Measurements from ENCODE around the gene KBTBD12.

DNA sequence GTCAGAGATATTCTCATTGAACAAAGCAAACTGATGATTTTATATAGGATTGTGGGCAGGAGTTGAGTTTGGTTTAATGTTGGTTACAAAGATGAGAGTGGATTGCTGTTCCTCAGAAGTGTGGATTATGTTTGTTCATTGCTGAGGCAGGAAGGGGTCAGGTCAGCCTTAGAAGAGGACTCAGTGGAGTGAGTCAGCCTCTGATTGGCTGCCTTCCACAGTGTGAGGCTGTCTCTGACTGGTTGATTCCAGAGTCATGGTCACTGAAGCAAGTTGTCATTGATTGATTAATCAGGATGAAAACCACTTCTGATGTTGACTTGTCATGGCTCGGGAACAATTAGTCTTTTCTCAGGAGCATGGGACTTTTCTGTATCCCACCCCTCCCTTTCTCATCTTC, 36.2 kb downstream of the KBTBD12 start:
- TF ChIP-seq RAD21 (IDR thresholded peaks at IDR 0.05; ENCODE audit: low read length) = no peak
- TF ChIP-seq MAX (IDR thresholded peaks at IDR 0.05; ENCODE audit: low read depth) = no peak
- no peak for TF ChIP-seq TAF1 (IDR thresholded peaks at IDR 0.05; ENCODE audit: borderline replicate concordance, low read depth, low read length)
- TF ChIP-seq, protein P1, sequence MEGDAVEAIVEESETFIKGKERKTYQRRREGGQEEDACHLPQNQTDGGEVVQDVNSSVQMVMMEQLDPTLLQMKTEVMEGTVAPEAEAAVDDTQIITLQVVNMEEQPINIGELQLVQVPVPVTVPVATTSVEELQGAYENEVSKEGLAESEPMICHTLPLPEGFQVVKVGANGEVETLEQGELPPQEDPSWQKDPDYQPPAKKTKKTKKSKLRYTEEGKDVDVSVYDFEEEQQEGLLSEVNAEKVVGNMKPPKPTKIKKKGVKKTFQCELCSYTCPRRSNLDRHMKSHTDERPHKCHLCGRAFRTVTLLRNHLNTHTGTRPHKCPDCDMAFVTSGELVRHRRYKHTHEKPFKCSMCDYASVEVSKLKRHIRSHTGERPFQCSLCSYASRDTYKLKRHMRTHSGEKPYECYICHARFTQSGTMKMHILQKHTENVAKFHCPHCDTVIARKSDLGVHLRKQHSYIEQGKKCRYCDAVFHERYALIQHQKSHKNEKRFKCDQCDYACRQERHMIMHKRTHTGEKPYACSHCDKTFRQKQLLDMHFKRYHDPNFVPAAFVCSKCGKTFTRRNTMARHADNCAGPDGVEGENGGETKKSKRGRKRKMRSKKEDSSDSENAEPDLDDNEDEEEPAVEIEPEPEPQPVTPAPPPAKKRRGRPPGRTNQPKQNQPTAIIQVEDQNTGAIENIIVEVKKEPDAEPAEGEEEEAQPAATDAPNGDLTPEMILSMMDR (IDR thresholded peaks at IDR 0.05) = no peak
